ENCODE data around the gene RIN2.

GRCh38 chr20:19794941-19795340, 36.9 kb downstream of the RIN2 start:
- no peak for TF ChIP-seq SUZ12 (IDR thresholded peaks at IDR 0.05; ENCODE audit: extremely low read depth, insufficient read depth, insufficient read length)
- TF ChIP-seq ZNF274 (IDR thresholded peaks at IDR 0.05; ENCODE audit: low read depth, low read length), result no peak
- no peak for TF ChIP-seq YY1 (IDR thresholded peaks at IDR 0.05; ENCODE audit: insufficient read depth, insufficient read length)
